GM12878 (cell line): ENCODE data around the gene PPM1E. TPM values are rescaled to one million over a fixed set of nuclear protein-coding genes. Genes with fewer than 3 reads are reported as not detected.

ENCODE experiments used
- ATAC-seq: fragments of 200-7000 bp; cut with Tn5 transposase; 3 replicates; pipeline ENCODE4 v1.9.1; 2020; ENCODE audit warnings: mild to moderate bottlenecking, moderate library complexity
- BruUV-seq: library from RNA; stranded (reverse); fragments of 400-500 nt; replicated peaks from 2 replicates; lab custom pipeline; 2021; lab: Mats Ljungman, UMichigan
- CTCF ChIA-PET: fragments of 300-600 bp; sonication (Branson Sonifier 250); formaldehyde crosslinking; extraction: SDS; loops from one replicate; lab custom pipeline; 2021; ENCODE audit warnings: inconsistent platforms; lab: Yijun Ruan, JAX
- POLR2A ChIA-PET: fragments of 350-600 bp; formaldehyde crosslinking; extraction: SDS; loops from one replicate; lab custom pipeline; 2021; ENCODE audit warnings: inconsistent platforms; lab: Charles Lee
- RAD21 ChIA-PET: fragments of 300-600 bp; sonication (Branson Sonifier 250); formaldehyde crosslinking; loops from one replicate; lab custom pipeline; 2023; ENCODE audit warnings: antibody characterized with exemption; ENCODE audit not compliant: unreplicated experiment; lab: Charles Lee
- SMC1A ChIA-PET: fragments of 300-600 bp; sonication (Branson Sonifier 250); formaldehyde crosslinking; loops from one replicate; lab custom pipeline; 2023; ENCODE audit not compliant: unreplicated experiment, uncharacterized antibody; lab: Charles Lee
- DNase-seq: peaks from one replicate; pipeline ENCODE4 v3.0.0-alpha.2; 2011; ENCODE audit warnings: low read depth, low spot score
- FAIRE-seq: peaks from 3 replicates; lab custom pipeline; 2011; peaks lifted over from hg19 to GRCh38; lab: Jason Lieb, UNC
- H2AFZ ChIP-seq: 2 replicates; pipeline ENCODE4 v1.6.0; 2011; ENCODE audit warnings: low read depth, low read length, control low read depth; ENCODE audit not compliant: control insufficient read depth
- H3K27ac ChIP-seq: 2 replicates; pipeline ENCODE4 v1.5.1; 2011; ENCODE audit warnings: control low read depth; ENCODE audit not compliant: control insufficient read depth, insufficient read depth
- H3K27me3 ChIP-seq, 2 experiments: replicated peaks in 1 of 2; 2 replicates each; pipeline versions ENCODE4 v1.6.0 to v1.6.1; 2011; ENCODE audit warnings: low read length in 1 of 2; ENCODE audit not compliant: control insufficient read depth in 2 of 2, insufficient read depth in 2 of 2
- H3K36me3 ChIP-seq, 2 experiments: 2 replicates each; pipeline ENCODE4 v1.5.1; 2011; ENCODE audit warnings: low read length in 1 of 2; ENCODE audit not compliant: control insufficient read depth in 2 of 2, insufficient read depth in 2 of 2
- H3K4me1 ChIP-seq: 2 replicates; pipeline ENCODE4 v1.6.1; 2011; ENCODE audit warnings: mild to moderate bottlenecking, low read length, moderate library complexity, mixed read lengths; ENCODE audit not compliant: control insufficient read depth, insufficient read depth
- H3K4me2 ChIP-seq: 2 replicates; pipeline ENCODE4 v1.6.0; 2011; ENCODE audit warnings: control low read depth; ENCODE audit not compliant: control insufficient read depth, insufficient read depth
- H3K4me3 ChIP-seq: fragments of 200-600 bp; sonication (generic); 2 replicates; pipeline ENCODE4 v1.5.1; 2016
- H3K79me2 ChIP-seq: 2 replicates; pipeline ENCODE4 v1.6.0; 2011; ENCODE audit warnings: low read length; ENCODE audit not compliant: control insufficient read depth, insufficient read depth
- H3K9ac ChIP-seq: 2 replicates; pipeline ENCODE4 v1.8.0; 2011; ENCODE audit warnings: low read length, control low read depth, mixed read lengths; ENCODE audit not compliant: control insufficient read depth, insufficient read depth
- H3K9me3 ChIP-seq: replicated peaks from 3 replicates; pipeline ENCODE4 v1.5.1; 2011; ENCODE audit warnings: mild to moderate bottlenecking, low read length; ENCODE audit not compliant: control insufficient read depth, insufficient read depth
- H4K20me1 ChIP-seq: 2 replicates; pipeline ENCODE4 v1.6.0; 2011; ENCODE audit not compliant: control insufficient read depth, insufficient read depth
- ETV6 ChIP-seq, 2 experiments: fragments of 450-650 bp in 1 of 2; IDR thresholded peaks in 1 of 2; conservative IDR thresholded peaks in 1 of 2; 2 replicates each; pipeline ENCODE4 v1.6.1; 2014; ENCODE audit warnings: antibody characterized with exemption in 1 of 2, borderline replicate concordance in 1 of 2, low read depth in 1 of 2, mild to moderate bottlenecking in 1 of 2, moderate library complexity in 1 of 2
- HDGF ChIP-seq: fragments of 450-650 bp; IDR thresholded peaks from 2 replicates; pipeline ENCODE4 v1.6.1; 2016; ENCODE audit warnings: antibody characterized with exemption
- NFXL1 ChIP-seq: fragments of 450-650 bp; IDR thresholded peaks from 2 replicates; pipeline ENCODE4 v1.6.1; 2017; ENCODE audit warnings: antibody characterized with exemption, mild to moderate bottlenecking, borderline replicate concordance
- NRF1 ChIP-seq: conservative IDR thresholded peaks from 2 replicates; pipeline ENCODE4 v1.6.1; 2011; ENCODE audit warnings: mild to moderate bottlenecking, low read depth, low read length, improper control_type of control experiment
- RAD21 ChIP-seq: IDR thresholded peaks from 2 replicates; pipeline ENCODE4 v1.6.1; 2011; ENCODE audit warnings: mild to moderate bottlenecking, low read depth, low read length, moderate library complexity; ENCODE audit not compliant: insufficient read depth
- SMAD1 ChIP-seq: fragments of 450-650 bp; IDR thresholded peaks from 2 replicates; pipeline ENCODE4 v1.6.1; 2018; ENCODE audit warnings: mild to moderate bottlenecking, low read depth; ENCODE audit not compliant: partially characterized antibody
- SMC3 ChIP-seq: IDR thresholded peaks from 2 replicates; pipeline ENCODE4 v1.6.1; 2011; ENCODE audit warnings: low read length, improper control_type of control experiment, borderline replicate concordance
- in situ Hi-C: fragments of 300-500 bp; cut with MboI; formaldehyde crosslinking; loops from 9 replicates; pipeline ENCODE4 v1.14.3; 2018; ENCODE audit warnings: mixed read lengths
- intact Hi-C: fragments of 100-400 bp; cut with micrococcal nuclease; formaldehyde crosslinking; loops from one replicate; pipeline ENCODE4 v1.14.2; 2022; ENCODE audit not compliant: unreplicated experiment
- polyA plus RNA-seq, 11 experiments: library from polyadenylated mRNA; depleted of rRNA in 4 of 11; unstranded in 6 of 11; stranded (reverse) in 5 of 11; fragments of >200 nt; fragmentation: Nextera tagmentation in 4 of 11; fragmentation: Illumina TruSeq in 1 of 11; extraction: Ambion mirVana in 4 of 11; extraction: Trizol in 1 of 11; gene quantifications; 1 replicate in 1 of 11; 2 replicates in 10 of 11; pipeline versions ENCODE4 v1.2.1 to v1.2.3, GENCODE V29; 2011 to 2016; ENCODE audit warnings: inconsistent platforms in 2 of 11, missing spikeins in 2 of 11, low read depth in 1 of 11
- total RNA-seq, 4 experiments: library from RNA; depleted of rRNA in 3 of 4; stranded (reverse); fragments of >200 nt in 3 of 4; fragmentation: Illumina TruSeq in 1 of 4; extraction: Trizol in 1 of 4; gene quantifications; 2 replicates each; pipeline versions ENCODE4 v1.2.1 to v1.2.3, GENCODE V29; 2013 to 2021
- TF ChIP-seq, protein P1 (sequence below): IDR thresholded peaks from 2 replicates; pipeline ENCODE4 v1.6.1; 2012; ENCODE audit warnings: low read depth, low read length, improper control_type of control experiment
- TF ChIP-seq, protein P2 (sequence below), 3 experiments: IDR thresholded peaks in 2 of 3; conservative IDR thresholded peaks in 1 of 3; 2 replicates each; pipeline ENCODE4 v1.5.1; 2011; ENCODE audit warnings: low read depth in 3 of 3, low read length in 3 of 3, mild to moderate bottlenecking in 3 of 3, control low read depth in 2 of 3, moderate library complexity in 2 of 3, inconsistent platforms in 1 of 3, mixed read lengths in 1 of 3; ENCODE audit not compliant: control insufficient read depth in 2 of 3, insufficient read depth in 1 of 3; ENCODE audit errors: extremely low read depth in 1 of 3

PPM1E gene
- total and polyA plus RNA-seq, 10 of the 15 experiments (the other 5 are each of a cell fraction or from before 2014, with no cell fraction given), result 0.07 to 0.28 (median 0.16) TPM

DNA sequence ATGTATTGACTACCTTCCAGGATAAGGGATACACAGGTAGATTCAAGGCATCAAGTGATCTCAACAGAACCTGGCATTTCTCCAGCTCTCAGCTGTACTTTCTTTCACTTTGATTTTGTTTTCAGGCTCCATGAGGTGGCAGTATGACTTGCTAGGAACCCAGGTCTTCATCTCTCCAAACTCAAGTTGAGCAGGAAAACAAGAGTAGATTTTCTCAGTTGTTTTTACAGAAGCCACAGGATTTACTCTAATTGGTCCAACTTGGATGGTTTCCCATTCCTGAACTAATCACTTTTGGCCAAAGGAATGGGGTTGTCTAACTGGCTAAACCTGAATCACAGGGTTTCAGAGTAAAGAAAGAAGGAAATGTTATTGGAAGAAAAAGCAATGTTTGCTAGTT, 204.4 kb downstream of the PPM1E start:
- no peaks in the 10 kb centered on the region for H3K9me3 ChIP-seq
- peak; percentile 91 for FAIRE-seq
- H3K4me2 ChIP-seq, result no peak overlapping the region
- in situ Hi-C loops, result no loop called here
- no peak for DNase-seq
- no peak overlapping the region for H3K9ac ChIP-seq
- no peaks in the 10 kb centered on the region for H4K20me1 ChIP-seq
- H3K27me3 ChIP-seq, result no peaks in the 10 kb centered on the region
- no TSS peak for BruUV-seq
- ChIA-PET SMC1A (interaction anchor here (0.7 to 2.4 kb wide), 6 partner anchors 9 to 459 kb away, joined by 3 to 40 read pairs (median 4); no protein-coding TSS in a partner anchor), RAD21 (interaction anchor here (0.8 to 1.6 kb wide), 4 partner anchors 10 to 250 kb away, joined by 4 to 21 read pairs (median 7); no protein-coding TSS in a partner anchor), CTCF (interaction anchor here (0.6 to 5.8 kb wide), 11 partner anchors 11 to 252 kb away, joined by 3 to 59 read pairs (median 3); no protein-coding TSS in a partner anchor)
- H3K79me2 ChIP-seq, result no peaks in the 10 kb centered on the region
- no peaks in the 10 kb centered on the region for H3K36me3 ChIP-seq
- peak; percentile 58 for ATAC-seq
- H3K4me3 ChIP-seq, result no peak overlapping the region
- intact Hi-C loops, result loop anchor here (1.0 kb wide), 1 partner anchor 44 kb away; no protein-coding TSS in a partner anchor
- no peaks in the 10 kb centered on the region for H3K4me1 ChIP-seq
- peak overlapping the region; percentile 24; the same call in 1 of the 2 replicates for H2AFZ ChIP-seq
- H3K27ac ChIP-seq, result no peak overlapping the region
- TF ChIP-seq RAD21, result peak; percentile 61
- no peak for TF ChIP-seq NRF1
- TF ChIP-seq, protein P1, sequence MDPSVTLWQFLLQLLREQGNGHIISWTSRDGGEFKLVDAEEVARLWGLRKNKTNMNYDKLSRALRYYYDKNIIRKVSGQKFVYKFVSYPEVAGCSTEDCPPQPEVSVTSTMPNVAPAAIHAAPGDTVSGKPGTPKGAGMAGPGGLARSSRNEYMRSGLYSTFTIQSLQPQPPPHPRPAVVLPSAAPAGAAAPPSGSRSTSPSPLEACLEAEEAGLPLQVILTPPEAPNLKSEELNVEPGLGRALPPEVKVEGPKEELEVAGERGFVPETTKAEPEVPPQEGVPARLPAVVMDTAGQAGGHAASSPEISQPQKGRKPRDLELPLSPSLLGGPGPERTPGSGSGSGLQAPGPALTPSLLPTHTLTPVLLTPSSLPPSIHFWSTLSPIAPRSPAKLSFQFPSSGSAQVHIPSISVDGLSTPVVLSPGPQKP, result no peak
- TF ChIP-seq, protein P2, sequence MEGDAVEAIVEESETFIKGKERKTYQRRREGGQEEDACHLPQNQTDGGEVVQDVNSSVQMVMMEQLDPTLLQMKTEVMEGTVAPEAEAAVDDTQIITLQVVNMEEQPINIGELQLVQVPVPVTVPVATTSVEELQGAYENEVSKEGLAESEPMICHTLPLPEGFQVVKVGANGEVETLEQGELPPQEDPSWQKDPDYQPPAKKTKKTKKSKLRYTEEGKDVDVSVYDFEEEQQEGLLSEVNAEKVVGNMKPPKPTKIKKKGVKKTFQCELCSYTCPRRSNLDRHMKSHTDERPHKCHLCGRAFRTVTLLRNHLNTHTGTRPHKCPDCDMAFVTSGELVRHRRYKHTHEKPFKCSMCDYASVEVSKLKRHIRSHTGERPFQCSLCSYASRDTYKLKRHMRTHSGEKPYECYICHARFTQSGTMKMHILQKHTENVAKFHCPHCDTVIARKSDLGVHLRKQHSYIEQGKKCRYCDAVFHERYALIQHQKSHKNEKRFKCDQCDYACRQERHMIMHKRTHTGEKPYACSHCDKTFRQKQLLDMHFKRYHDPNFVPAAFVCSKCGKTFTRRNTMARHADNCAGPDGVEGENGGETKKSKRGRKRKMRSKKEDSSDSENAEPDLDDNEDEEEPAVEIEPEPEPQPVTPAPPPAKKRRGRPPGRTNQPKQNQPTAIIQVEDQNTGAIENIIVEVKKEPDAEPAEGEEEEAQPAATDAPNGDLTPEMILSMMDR (IDR thresholded peaks at IDR 0.05 in 2 of 3, conservative IDR thresholded peaks at IDR 0.05 in 1 of 3; ENCODE audit: control insufficient read depth in 2 of 3, extremely low read depth in 1 of 3, insufficient read depth in 1 of 3, low read depth in 3 of 3, low read length in 3 of 3), result peak; percentile 5 to 53 (median 24); a peak in 3 of 6 replicates
- TF ChIP-seq SMC3, result peak; percentile 48; the same call in 1 of the 2 replicates
- TF ChIP-seq NFXL1, result peak; percentile 35; the same call in 1 of the 2 replicates
- peak in 1 of 2 experiments; percentile 97; a peak in 2 of 4 replicates for TF ChIP-seq ETV6 (conservative IDR thresholded peaks at IDR 0.05 in 1 of 2, IDR thresholded peaks at IDR 0.05 in 1 of 2; ENCODE audit: borderline replicate concordance in 1 of 2, low read depth in 1 of 2)
- no peak for TF ChIP-seq HDGF
- TF ChIP-seq SMAD1, result peak; percentile 51
- TF ChIP-seq, all 136 proteins: peak for 6
- POLR2A ChIA-PET, result interaction anchor here (1.0 kb wide), 1 partner anchor 9 kb away, joined by 5 read pairs; no protein-coding TSS in a partner anchor
